Gastrocnemius medialis (tissue), 4 donors: ENCODE data around the gene COX5A. TPM values are rescaled to one million over a fixed set of nuclear protein-coding genes. Genes with fewer than 3 reads are reported as not detected.

ENCODE experiments used
- ATAC-seq, 2 donors: fragments of 150-250 bp; one replicate each; pipeline ENCODE4 v1.9.1; 2016
- DNase-seq, 2 donors: peaks; one replicate each; pipeline ENCODE4 v3.0.0-alpha.2; 2019
- H3K27ac ChIP-seq, 4 donors: fragments of 200-600 bp; sonication (generic); 1 replicate in 1 of 4; 2 replicates in 3 of 4; pipeline ENCODE4 v1.5.1; 2016 to 2018; ENCODE audit warnings: mild to moderate bottlenecking in 2 of 4, moderate library complexity in 1 of 4
- H3K27me3 ChIP-seq, 3 donors: fragments of 200-600 bp; sonication (generic) in 2 of 3; 1 replicate in 1 of 3; 2 replicates in 2 of 3; pipeline versions ENCODE4 v1.5.1 to v1.6.0; 2016 to 2019; ENCODE audit warnings: mild to moderate bottlenecking in 1 of 3, moderate library complexity in 1 of 3
- H3K36me3 ChIP-seq, 2 donors: fragments of 200-600 bp; sonication (generic) in 1 of 2; one replicate each; pipeline ENCODE4 v1.5.1; 2017 to 2018
- H3K4me1 ChIP-seq, 2 donors: fragments of 200-600 bp; sonication (generic) in 1 of 2; one replicate each; pipeline ENCODE4 v1.5.1; 2016 to 2017; ENCODE audit warnings: mild to moderate bottlenecking in 2 of 2
- H3K4me3 ChIP-seq, 4 donors: fragments of 200-600 bp; sonication (generic) in 3 of 4; 1 replicate in 1 of 4; 2 replicates in 3 of 4; pipeline ENCODE4 v1.5.1; 2016 to 2019; ENCODE audit warnings: mild to moderate bottlenecking in 2 of 4
- H3K9me3 ChIP-seq, 3 donors: fragments of 200-600 bp; sonication (generic) in 2 of 3; 1 replicate in 1 of 3; 2 replicates in 2 of 3; pipeline ENCODE4 v1.5.1; 2016 to 2019
- POLR2A ChIP-seq, 2 donors: fragments of 450-650 bp; IDR thresholded peaks; one replicate each; pipeline ENCODE4 v1.6.1; 2017; ENCODE audit warnings: antibody characterized with exemption in 2 of 2, mild to moderate bottlenecking in 2 of 2, moderate library complexity in 2 of 2
- in situ Hi-C, 4 donors: fragments of 200-750 bp; cut with MboI; loops; one replicate each; pipeline versions ENCODE4 v1.15.0 to v1.8.0; 2017; ENCODE audit warnings: low sequenced_read_pairs in 4 of 4
- intact Hi-C: fragments of 100-400 bp; cut with DNase I; formaldehyde crosslinking; loops from one replicate; pipeline ENCODE4 v1.15.1; 2023; ENCODE audit warnings: low total_unique reads
- total RNA-seq, 4 donors: library from RNA; depleted of rRNA; stranded (reverse); fragments of >200 nt; gene quantifications; one replicate each; pipeline versions ENCODE4 v1.1.0 to v1.2.3, GENCODE V29; 2016
- TF ChIP-seq, protein P1 (sequence below), 5 experiments: fragments of 450-650 bp in 3 of 5; fragments of 200-600 bp in 2 of 5; sonication (generic) in 2 of 5; IDR thresholded peaks in 4 of 5; conservative IDR thresholded peaks in 1 of 5; 1 replicate in 4 of 5; 2 replicates in 1 of 5; pipeline ENCODE4 v1.5.1; 2016 to 2019; ENCODE audit warnings: antibody characterized with exemption in 5 of 5, mild to moderate bottlenecking in 3 of 5, moderate library complexity in 3 of 5

Gene COX5A
- total RNA-seq, 4 donors from 2014 or later, result 425 to 558 (median 512) TPM

DNA sequence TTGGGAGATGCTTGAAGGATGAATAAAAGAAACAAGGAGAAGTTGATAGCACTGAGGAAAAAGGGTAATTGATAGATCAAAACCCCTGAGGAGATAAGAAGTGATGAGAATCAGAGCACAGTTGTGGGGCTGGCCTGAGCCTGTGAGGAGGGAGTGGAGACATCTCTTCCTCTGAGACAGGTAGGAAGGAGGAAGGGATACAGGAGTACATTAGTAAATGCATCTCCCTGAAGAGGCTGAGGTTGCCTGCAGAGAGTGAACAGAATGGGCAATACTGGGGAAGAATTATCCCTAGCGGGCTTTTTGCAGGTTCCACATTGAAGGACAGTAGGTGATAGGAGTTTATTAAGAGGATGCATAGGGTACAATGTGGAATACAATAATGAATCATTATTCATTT, 40.2 kb upstream of the COX5A start:
- TF ChIP-seq, protein P1, sequence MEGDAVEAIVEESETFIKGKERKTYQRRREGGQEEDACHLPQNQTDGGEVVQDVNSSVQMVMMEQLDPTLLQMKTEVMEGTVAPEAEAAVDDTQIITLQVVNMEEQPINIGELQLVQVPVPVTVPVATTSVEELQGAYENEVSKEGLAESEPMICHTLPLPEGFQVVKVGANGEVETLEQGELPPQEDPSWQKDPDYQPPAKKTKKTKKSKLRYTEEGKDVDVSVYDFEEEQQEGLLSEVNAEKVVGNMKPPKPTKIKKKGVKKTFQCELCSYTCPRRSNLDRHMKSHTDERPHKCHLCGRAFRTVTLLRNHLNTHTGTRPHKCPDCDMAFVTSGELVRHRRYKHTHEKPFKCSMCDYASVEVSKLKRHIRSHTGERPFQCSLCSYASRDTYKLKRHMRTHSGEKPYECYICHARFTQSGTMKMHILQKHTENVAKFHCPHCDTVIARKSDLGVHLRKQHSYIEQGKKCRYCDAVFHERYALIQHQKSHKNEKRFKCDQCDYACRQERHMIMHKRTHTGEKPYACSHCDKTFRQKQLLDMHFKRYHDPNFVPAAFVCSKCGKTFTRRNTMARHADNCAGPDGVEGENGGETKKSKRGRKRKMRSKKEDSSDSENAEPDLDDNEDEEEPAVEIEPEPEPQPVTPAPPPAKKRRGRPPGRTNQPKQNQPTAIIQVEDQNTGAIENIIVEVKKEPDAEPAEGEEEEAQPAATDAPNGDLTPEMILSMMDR (IDR thresholded peaks at IDR 0.05 in 4 of 5, conservative IDR thresholded peaks at IDR 0.05 in 1 of 5), result no peak
- no peak for TF ChIP-seq POLR2A (IDR thresholded peaks at IDR 0.05)
- Histone ChIP-seq H3K4me3 (no peak overlapping the region), H3K27ac (no peak overlapping the region), H3K4me1 (no peaks in the 10 kb centered on the region), H3K36me3 (no peaks in the 10 kb centered on the region), H3K9me3 (no peaks in the 10 kb centered on the region), H3K27me3 (no peaks in the 10 kb centered on the region)
- in situ Hi-C loops, result no loop called here
- DNase-seq, result no peak
- no peak for ATAC-seq
- intact Hi-C loops, result no loop called here

DNA sequence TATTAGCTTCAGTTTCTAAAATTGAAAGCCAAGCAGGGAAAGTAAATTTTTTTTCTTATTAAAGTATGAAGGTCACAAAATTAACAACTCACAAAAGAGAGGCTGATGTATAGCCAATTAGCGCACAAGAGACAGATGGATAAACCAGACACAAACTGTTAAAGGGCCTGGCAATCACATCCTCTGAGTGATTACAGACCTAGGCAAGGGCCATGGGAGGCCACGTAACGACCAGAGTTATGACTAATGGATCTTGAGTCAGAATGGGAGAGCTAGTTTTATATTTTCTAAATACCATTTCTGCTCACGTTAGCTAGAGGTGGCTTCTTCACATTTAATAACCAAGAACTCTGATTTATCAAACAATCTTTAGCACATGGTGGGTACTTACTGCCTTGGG, 39.7 kb upstream of the COX5A start:
- DNase-seq (no peak), ATAC-seq (no peak)
- no peaks in the 10 kb centered on the region for H3K27me3 ChIP-seq
- no peak overlapping the region for H3K27ac ChIP-seq
- in situ Hi-C loops (no loop called here), intact Hi-C loops (no loop called here)
- H3K4me3 ChIP-seq, result no peak overlapping the region
- H3K4me1 ChIP-seq, result no peaks in the 10 kb centered on the region
- H3K9me3 ChIP-seq, result no peaks in the 10 kb centered on the region
- TF ChIP-seq, protein P1 (IDR thresholded peaks at IDR 0.05 in 4 of 5, conservative IDR thresholded peaks at IDR 0.05 in 1 of 5), result no peak
- TF ChIP-seq POLR2A (IDR thresholded peaks at IDR 0.05), result no peak
- H3K36me3 ChIP-seq, result no peaks in the 10 kb centered on the region

DNA sequence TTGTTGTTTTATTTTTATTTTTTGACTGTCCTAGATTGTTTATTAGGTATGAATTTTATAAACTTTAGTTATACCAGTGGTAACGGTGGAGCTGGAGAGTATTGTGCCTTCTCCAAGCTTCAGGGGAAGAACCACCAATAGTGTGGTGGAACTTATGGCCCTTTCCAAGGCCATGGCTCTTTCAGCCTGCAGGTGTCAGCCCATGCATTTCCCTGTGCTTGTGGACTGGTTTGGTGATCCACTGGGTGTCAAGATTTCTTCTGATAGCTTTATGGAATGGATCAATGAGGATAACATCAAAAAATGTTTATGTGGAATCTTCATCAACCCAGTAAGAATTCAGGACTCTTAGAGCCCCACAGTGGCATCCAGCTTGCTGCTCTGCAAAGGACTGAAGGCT, 38.3 kb upstream of the COX5A start:
- no peaks in the 10 kb centered on the region for H3K9me3 ChIP-seq
- ATAC-seq (no peak), DNase-seq (no peak)
- TF ChIP-seq, protein P1 (IDR thresholded peaks at IDR 0.05 in 4 of 5, conservative IDR thresholded peaks at IDR 0.05 in 1 of 5), result no peak
- no peak for TF ChIP-seq POLR2A (IDR thresholded peaks at IDR 0.05)
- intact Hi-C loops, result no loop called here
- H3K36me3 ChIP-seq, result no peaks in the 10 kb centered on the region
- no peak overlapping the region for H3K27ac ChIP-seq
- no peaks in the 10 kb centered on the region for H3K4me1 ChIP-seq
- H3K4me3 ChIP-seq, result no peak overlapping the region
- H3K27me3 ChIP-seq, result no peaks in the 10 kb centered on the region
- in situ Hi-C loops, result no loop called here

DNA sequence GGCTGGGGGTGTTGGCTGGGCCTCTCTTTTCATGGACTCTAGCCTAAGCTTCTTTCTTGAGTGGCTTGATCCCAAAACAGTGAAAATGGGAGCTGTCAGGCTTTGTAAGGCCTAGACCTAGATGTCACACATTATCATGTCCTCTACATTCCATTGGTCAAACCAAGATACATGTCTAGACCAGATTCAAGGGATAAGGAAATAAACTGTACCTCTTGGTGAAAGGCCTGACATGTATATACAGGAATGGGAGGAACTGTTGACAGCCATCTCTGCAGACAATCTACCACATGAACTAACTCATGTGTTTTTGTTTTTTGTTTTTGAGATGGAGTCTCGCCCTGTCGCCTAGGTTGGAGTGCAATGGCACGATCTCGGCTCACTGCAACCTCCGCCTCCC, 29.8 kb upstream of the COX5A start:
- no peak for ATAC-seq

DNA sequence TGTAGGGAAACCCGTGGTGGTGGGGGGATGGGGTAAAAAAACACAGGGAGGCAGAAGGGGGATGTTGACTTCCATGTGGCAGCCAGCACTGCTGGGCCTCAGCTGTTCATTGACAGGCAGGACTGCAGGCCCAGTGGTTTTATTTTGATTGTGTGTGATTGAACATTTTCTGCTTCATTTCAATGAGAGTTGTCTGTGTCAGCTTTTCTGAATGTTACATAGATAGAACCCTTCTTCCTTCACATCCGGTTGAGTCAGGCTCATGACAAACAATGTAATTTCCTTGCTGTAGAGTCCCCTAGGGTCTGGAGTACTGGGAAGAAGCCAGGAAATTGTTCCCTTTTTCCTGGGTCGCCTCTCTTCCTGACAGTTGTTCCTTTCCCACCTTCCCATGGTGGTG, 26.9 kb upstream of the COX5A start:
- H3K4me1 ChIP-seq, result no peaks in the 10 kb centered on the region
- no peaks in the 10 kb centered on the region for H3K9me3 ChIP-seq
- intact Hi-C loops, result no loop called here
- TF ChIP-seq POLR2A (IDR thresholded peaks at IDR 0.05), result no peak
- TF ChIP-seq, protein P1 (IDR thresholded peaks at IDR 0.05 in 4 of 5, conservative IDR thresholded peaks at IDR 0.05 in 1 of 5), result no peak
- no peak overlapping the region for H3K27ac ChIP-seq
- in situ Hi-C loops, result no loop called here
- peaks cover 3 to 6% (median 5%) of the 10 kb centered on the region in 3 donors for H3K27me3 ChIP-seq
- ATAC-seq (no peak), DNase-seq (no peak)
- H3K4me3 ChIP-seq, result no peak overlapping the region
- H3K36me3 ChIP-seq, result no peaks in the 10 kb centered on the region

More for the DNA sequence above, 29.8 kb upstream of the COX5A start:
- no peak overlapping the region for H3K4me3 ChIP-seq
- no peaks in the 10 kb centered on the region for H3K36me3 ChIP-seq
- H3K27ac ChIP-seq, result no peak overlapping the region
- H3K9me3 ChIP-seq, result no peaks in the 10 kb centered on the region
- TF ChIP-seq, protein P1 (IDR thresholded peaks at IDR 0.05 in 4 of 5, conservative IDR thresholded peaks at IDR 0.05 in 1 of 5), result no peak
- TF ChIP-seq POLR2A (IDR thresholded peaks at IDR 0.05), result no peak
- no peak for DNase-seq
- no peaks in the 10 kb centered on the region for H3K27me3 ChIP-seq
- intact Hi-C loops, result no loop called here
- H3K4me1 ChIP-seq, result no peaks in the 10 kb centered on the region
- in situ Hi-C loops, result no loop called here
